Thyroid gland (tissue), 4 donors: ENCODE results near the gene SIL1. TPM values are rescaled to one million over a fixed set of nuclear protein-coding genes. Genes with fewer than 3 reads are reported as not detected.

Experiments used
- DNase-seq, 2 donors: peaks; one replicate each; pipeline ENCODE4 v3.0.0-alpha.2; 2019
- H3K27ac ChIP-seq, 3 donors: fragments of 200-600 bp; sonication (generic); 1 replicate in 2 of 3; 2 replicates in 1 of 3; pipeline ENCODE4 v1.5.1; 2016 to 2019; ENCODE audit warnings: mild to moderate bottlenecking in 1 of 3, moderate library complexity in 1 of 3
- H3K27me3 ChIP-seq: fragments of 200-600 bp; sonication (generic); one replicate; pipeline ENCODE4 v1.5.1; 2019
- H3K36me3 ChIP-seq, 2 donors: fragments of 200-600 bp; sonication (generic); one replicate each; pipeline ENCODE4 v1.5.1; 2016 to 2019
- H3K4me1 ChIP-seq, 2 donors: fragments of 200-600 bp; sonication (generic); one replicate each; pipeline ENCODE4 v1.5.1; 2017 to 2019
- H3K4me3 ChIP-seq, 3 donors: fragments of 200-600 bp; sonication (generic); replicated peaks in 1 of 3; 1 replicate in 2 of 3; 2 replicates in 1 of 3; pipeline ENCODE4 v1.5.1; 2016; ENCODE audit warnings: mild to moderate bottlenecking in 1 of 3
- H3K9me3 ChIP-seq: fragments of 200-600 bp; sonication (generic); one replicate; pipeline ENCODE4 v1.5.1; 2017
- CTCF ChIP-seq, 6 experiments: fragments of 200-600 bp in 3 of 6; fragments of 450-650 bp in 3 of 6; sonication (generic) in 3 of 6; IDR thresholded peaks; one replicate each; pipeline ENCODE4 v1.5.1; 2016 to 2019; ENCODE audit warnings: antibody characterized with exemption in 6 of 6, mild to moderate bottlenecking in 2 of 6, inconsistent platforms in 1 of 6, moderate library complexity in 1 of 6
- POLR2A ChIP-seq, 2 donors: fragments of 450-650 bp; IDR thresholded peaks; one replicate each; pipeline ENCODE4 v1.6.1; 2017; ENCODE audit warnings: antibody characterized with exemption in 2 of 2, mild to moderate bottlenecking in 2 of 2, moderate library complexity in 1 of 2
- WGBS, 2 donors: methylation state at CpG; one replicate each; pipeline ENCODE4 v1.1.5; 2017; 5-methylcytosine and 5-hydroxymethylcytosine counted together
- intact Hi-C: fragments of 100-400 bp; cut with DNase I; formaldehyde crosslinking; loops from one replicate; pipeline ENCODE4 v1.15.1; 2023
- total RNA-seq, 4 donors: library from RNA; depleted of rRNA; stranded (reverse); fragments of >200 nt; gene quantifications; one replicate each; pipeline ENCODE4 v1.2.3, GENCODE V29; 2016

SIL1 gene
- total RNA-seq, 4 donors from 2014 or later, result 57.5 to 103 (median 81.7) TPM

DNA sequence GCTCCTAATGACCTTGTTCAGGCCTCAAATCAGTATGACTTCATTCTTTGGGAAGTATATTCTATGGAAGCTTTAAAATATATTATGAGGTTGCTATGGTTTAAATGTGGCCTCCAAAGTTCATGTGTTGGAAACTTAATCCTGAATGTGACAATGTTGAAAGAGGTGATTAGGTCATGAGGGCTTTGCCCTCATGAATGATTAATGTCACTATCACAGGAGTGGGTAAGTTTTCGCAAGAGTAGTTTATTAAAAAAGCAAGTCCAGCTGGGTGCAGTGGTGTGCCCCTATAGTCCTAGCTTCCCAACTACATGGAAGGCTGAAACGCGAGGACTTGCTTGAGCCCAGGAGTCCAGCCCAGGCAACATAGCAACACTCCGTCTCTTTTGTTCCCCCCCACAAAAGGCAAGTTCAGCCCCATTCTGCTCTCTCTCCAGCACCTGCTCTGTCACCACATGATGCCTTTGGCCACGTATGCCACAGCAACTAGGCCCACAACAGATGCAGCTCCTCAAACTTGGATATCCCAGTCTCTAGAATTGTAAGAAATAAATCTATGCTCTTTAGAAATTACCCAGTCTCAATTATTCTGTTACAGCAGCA is 105.3 kb downstream of the SIL1 start:
- intact Hi-C loops, result no loop called here
- H3K27ac ChIP-seq, result no peak overlapping the region
- no peak for DNase-seq
- WGBS, 2 donors, result 91 to 96% methylated on average over 5 of the region's 5 CpGs
- H3K4me1 ChIP-seq, result peaks cover 11 to 16% of the 10 kb centered on the region in 2 donors
- TF ChIP-seq POLR2A (IDR thresholded peaks at IDR 0.05) (no peak), CTCF (IDR thresholded peaks at IDR 0.05) (no peak)
- H3K27me3 ChIP-seq, result no peaks in the 10 kb centered on the region
- no peaks in the 10 kb centered on the region for H3K9me3 ChIP-seq
- H3K4me3 ChIP-seq, result no peak overlapping the region
- H3K36me3 ChIP-seq, result no peaks in the 10 kb centered on the region

- Histone ChIP-seq H3K27ac (peak overlapping the region in 2 of 3 donors; percentile 8 to 11), H3K4me1 (peaks cover 11 to 16% of the 10 kb centered on the region in 2 donors), H3K4me3 (no peak overlapping the region), H3K36me3 (no peaks in the 10 kb centered on the region), H3K9me3 (no peaks in the 10 kb centered on the region), H3K27me3 (no peaks in the 10 kb centered on the region)
- intact Hi-C loops, result no loop called here
- TF ChIP-seq CTCF (IDR thresholded peaks at IDR 0.05) (peak in 4 of 6 experiments; percentile 44 to 75 (median 52)), POLR2A (IDR thresholded peaks at IDR 0.05) (no peak)
- peak; percentile 47 to 60 for DNase-seq
- WGBS, 2 donors, result 53 to 54% methylated on average over 5 of the region's 5 CpGs
These were observed 106.6 kb downstream of the SIL1 start for GRCh38 chr5:139091439-139092156.

DNA sequence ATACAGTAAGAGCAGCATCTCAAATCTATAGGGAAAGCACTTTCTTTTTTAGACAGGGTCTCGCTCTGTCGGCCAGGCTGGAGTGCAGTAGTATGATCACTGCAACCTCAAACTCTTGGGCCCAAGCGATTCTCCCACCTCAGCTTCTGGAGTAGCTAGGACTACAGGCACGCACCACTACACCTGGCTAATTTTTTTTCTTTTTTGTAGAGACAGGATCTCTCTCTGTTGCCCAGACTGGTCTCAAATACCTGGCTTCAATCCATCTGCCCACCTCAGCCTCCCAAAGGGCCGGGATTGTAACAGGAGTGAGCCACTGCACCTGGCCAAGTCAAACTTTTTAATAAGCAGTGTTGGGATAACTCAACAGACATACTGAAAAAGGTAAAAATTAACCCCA is 107.6 kb downstream of the SIL1 start:
- intact Hi-C loops, result no loop called here
- no peak for TF ChIP-seq CTCF (IDR thresholded peaks at IDR 0.05)
- TF ChIP-seq POLR2A (IDR thresholded peaks at IDR 0.05), result no peak
- Histone ChIP-seq H3K36me3 (no peaks in the 10 kb centered on the region), H3K27me3 (no peaks in the 10 kb centered on the region), H3K9me3 (no peaks in the 10 kb centered on the region), H3K27ac (peak overlapping the region in 1 of 3 donors; percentile 51), H3K4me1 (peaks cover 11 to 16% of the 10 kb centered on the region in 2 donors), H3K4me3 (no peak overlapping the region)
- 34 to 55% methylated on average over 5 of the region's 5 CpGs for WGBS, 2 donors
- peak; percentile 57 to 59 for DNase-seq

- TF ChIP-seq POLR2A (IDR thresholded peaks at IDR 0.05), result no peak
- no peak for TF ChIP-seq CTCF (IDR thresholded peaks at IDR 0.05)
- DNase-seq, result no peak
- Histone ChIP-seq H3K4me3 (no peak overlapping the region), H3K27ac (no peak overlapping the region), H3K27me3 (no peaks in the 10 kb centered on the region), H3K9me3 (no peaks in the 10 kb centered on the region), H3K36me3 (no peaks in the 10 kb centered on the region), H3K4me1 (peaks cover 11 to 16% of the 10 kb centered on the region in 2 donors)
- 57 to 62% methylated on average over 1 of the region's 1 CpG for WGBS, 2 donors
- intact Hi-C loops, result loop anchor here (10.0 kb wide), 1 partner anchor 157 kb away; no protein-coding TSS in a partner anchor
These were observed 110.1 kb downstream of the SIL1 start for GRCh38 chr5:139088024-139088423.
